Muscle layer of duodenum (tissue), 2 donors: Measurements from ENCODE around the gene OTOF.

Source experiments
- H3K27ac ChIP-seq: one replicate; pipeline ENCODE4 v1.7.0; 2013; ENCODE audit warnings: mild to moderate bottlenecking, low read length
- H3K27me3 ChIP-seq: one replicate; pipeline ENCODE4 v1.7.0; 2013; ENCODE audit warnings: low read depth, mild to moderate bottlenecking, control low read depth, low read length
- H3K36me3 ChIP-seq, 2 donors: one replicate each; pipeline ENCODE4 v1.7.0; 2013; ENCODE audit warnings: low read length in 2 of 2, control low read depth in 1 of 2, mild to moderate bottlenecking in 1 of 2; ENCODE audit not compliant: insufficient read depth in 2 of 2, control insufficient read depth in 1 of 2
- H3K4me1 ChIP-seq, 2 donors: one replicate each; pipeline ENCODE4 v1.7.0; 2013; ENCODE audit warnings: low read length in 2 of 2, mild to moderate bottlenecking in 2 of 2, control low read depth in 1 of 2, moderate library complexity in 1 of 2; ENCODE audit not compliant: insufficient read depth in 2 of 2, control insufficient read depth in 1 of 2
- H3K4me3 ChIP-seq, 2 donors: one replicate each; pipeline ENCODE4 v1.7.0; 2013; ENCODE audit warnings: low read length in 2 of 2, low read depth in 1 of 2, mild to moderate bottlenecking in 1 of 2
- H3K9me3 ChIP-seq, 2 donors: one replicate each; pipeline ENCODE4 v1.7.0; 2013; ENCODE audit warnings: low read length in 2 of 2, control low read depth in 1 of 2, mild to moderate bottlenecking in 1 of 2; ENCODE audit not compliant: control insufficient read depth in 1 of 2
- donor health status: healthy.

The OTOF gene

GRCh38 chr2:26414311-26414710 is 63.6 kb downstream of the OTOF start:
- no peaks in the 10 kb centered on the region for H3K27me3 ChIP-seq
- H3K9me3 ChIP-seq = no peaks in the 10 kb centered on the region
- H3K4me1 ChIP-seq = no peaks in the 10 kb centered on the region
- no peak overlapping the region for H3K4me3 ChIP-seq
- H3K36me3 ChIP-seq = no peaks in the 10 kb centered on the region
- no peak overlapping the region for H3K27ac ChIP-seq

- no peaks in the 10 kb centered on the region for H3K4me1 ChIP-seq
- H3K36me3 ChIP-seq = no peaks in the 10 kb centered on the region
- peak overlapping the region in 1 of 2 donors; percentile 45 for H3K4me3 ChIP-seq
- H3K27me3 ChIP-seq = no peaks in the 10 kb centered on the region
- H3K27ac ChIP-seq = no peak overlapping the region
- H3K9me3 ChIP-seq = no peaks in the 10 kb centered on the region
Measured at GRCh38 chr2:26412091-26412673, 65.7 kb downstream of the OTOF start.

GRCh38 chr2:26411419-26411818 is 66.5 kb downstream of the OTOF start:
- no peaks in the 10 kb centered on the region for H3K9me3 ChIP-seq

GRCh38 chr2:26410764-26411243 is 67.1 kb downstream of the OTOF start:
- Histone ChIP-seq H3K36me3 (no peaks in the 10 kb centered on the region), H3K27me3 (no peaks in the 10 kb centered on the region), H3K9me3 (no peaks in the 10 kb centered on the region)

More at GRCh38 chr2:26411419-26411818, 66.5 kb downstream of the OTOF start:
- H3K4me3 ChIP-seq = no peak overlapping the region
- no peaks in the 10 kb centered on the region for H3K4me1 ChIP-seq
- no peak overlapping the region for H3K27ac ChIP-seq
- H3K27me3 ChIP-seq = no peaks in the 10 kb centered on the region
- H3K36me3 ChIP-seq = no peaks in the 10 kb centered on the region

GRCh38 chr2:26409785-26410184 is 68.1 kb downstream of the OTOF start:
- Histone ChIP-seq H3K27ac (no peak overlapping the region), H3K4me1 (no peaks in the 10 kb centered on the region), H3K9me3 (no peaks in the 10 kb centered on the region), H3K4me3 (no peak overlapping the region), H3K36me3 (no peaks in the 10 kb centered on the region), H3K27me3 (no peaks in the 10 kb centered on the region)

More at GRCh38 chr2:26410764-26411243, 67.1 kb downstream of the OTOF start:
- Histone ChIP-seq H3K27ac (no peak overlapping the region), H3K4me1 (no peaks in the 10 kb centered on the region), H3K4me3 (no peak overlapping the region)

GRCh38 chr2:26407526-26407925 is 70.4 kb downstream of the OTOF start:
- no peaks in the 10 kb centered on the region for H3K27me3 ChIP-seq
- H3K9me3 ChIP-seq = no peaks in the 10 kb centered on the region
- no peak overlapping the region for H3K27ac ChIP-seq
- no peaks in the 10 kb centered on the region for H3K36me3 ChIP-seq
- no peaks in the 10 kb centered on the region for H3K4me1 ChIP-seq
- no peak overlapping the region for H3K4me3 ChIP-seq
